ENCODE data around the gene CAMTA1.

Gene CAMTA1

GRCh38 chr1:7220007-7220406, 434.8 kb downstream of the CAMTA1 start:
- no peak overlapping the region for H2AFZ ChIP-seq (ENCODE audit: low read depth, low read length)
- no peak overlapping the region for H3K27ac ChIP-seq (ENCODE audit: low read length)
- H3K36me3 ChIP-seq (ENCODE audit: insufficient read depth, low read length), result no peaks in the 10 kb centered on the region
- no peak overlapping the region for H3K4me3 ChIP-seq (ENCODE audit: low read depth in 1 of 2, low read length in 2 of 2)
- ATAC-seq (ENCODE audit: insufficient read depth, low read depth), result no peak
- no peak overlapping the region for H3K9ac ChIP-seq (ENCODE audit: low read depth, low read length)
- no peaks in the 10 kb centered on the region for H3K79me2 ChIP-seq (ENCODE audit: insufficient read depth, low read length)
- no peak overlapping the region for H3K4me2 ChIP-seq (ENCODE audit: insufficient read depth, low read length)
- no peaks in the 10 kb centered on the region for H3K27me3 ChIP-seq (ENCODE audit: insufficient read depth, low read length, poor library complexity)
- no peaks in the 10 kb centered on the region for H3K4me1 ChIP-seq (ENCODE audit: insufficient read depth, low read length)
- no peaks in the 10 kb centered on the region for H3K9me3 ChIP-seq (ENCODE audit: insufficient read depth, low read length, severe bottlenecking)
- DNase-seq, result no peak
- TF ChIP-seq EZH2 (IDR thresholded peaks at IDR 0.05; ENCODE audit: borderline replicate concordance, low read depth, low read length, severe bottlenecking) (no peak), CTCF (IDR thresholded peaks at IDR 0.05; ENCODE audit: borderline replicate concordance, extremely low read depth, low read length, poor library complexity, severe bottlenecking) (no peak)
- H4K20me1 ChIP-seq (ENCODE audit: insufficient read depth, low read length), result 0 out of 2 replicates have a peak, but pooled peaks cover 3% of the 10 kb centered on the region

GRCh38 chr1:7220712-7221252, 435.5 kb downstream of the CAMTA1 start:
- Histone ChIP-seq H3K4me3 (ENCODE audit: low read depth in 1 of 2, low read length in 2 of 2) (no peak overlapping the region), H3K4me2 (ENCODE audit: insufficient read depth, low read length) (no peak overlapping the region), H3K27ac (ENCODE audit: low read length) (no peak overlapping the region), H3K36me3 (ENCODE audit: insufficient read depth, low read length) (no peaks in the 10 kb centered on the region), H4K20me1 (ENCODE audit: insufficient read depth, low read length) (peaks cover 7% of the 10 kb centered on the region; the same call in 1 of the 2 replicates), H2AFZ (ENCODE audit: low read depth, low read length) (no peak overlapping the region), H3K9me3 (ENCODE audit: insufficient read depth, low read length, severe bottlenecking) (no peaks in the 10 kb centered on the region), H3K27me3 (ENCODE audit: insufficient read depth, low read length, poor library complexity) (no peaks in the 10 kb centered on the region), H3K79me2 (ENCODE audit: insufficient read depth, low read length) (no peaks in the 10 kb centered on the region), H3K9ac (ENCODE audit: low read depth, low read length) (no peak overlapping the region), H3K4me1 (ENCODE audit: insufficient read depth, low read length) (no peaks in the 10 kb centered on the region)
- no peak for ATAC-seq (ENCODE audit: insufficient read depth, low read depth)
- no peak for DNase-seq
- TF ChIP-seq CTCF (IDR thresholded peaks at IDR 0.05; ENCODE audit: borderline replicate concordance, extremely low read depth, low read length, poor library complexity, severe bottlenecking), result no peak
- TF ChIP-seq EZH2 (IDR thresholded peaks at IDR 0.05; ENCODE audit: borderline replicate concordance, low read depth, low read length, severe bottlenecking), result no peak

- Histone ChIP-seq H3K27me3 (ENCODE audit: insufficient read depth, low read length, poor library complexity) (no peaks in the 10 kb centered on the region), H3K27ac (ENCODE audit: low read length) (no peak overlapping the region), H3K9me3 (ENCODE audit: insufficient read depth, low read length, severe bottlenecking) (no peaks in the 10 kb centered on the region), H2AFZ (ENCODE audit: low read depth, low read length) (no peak overlapping the region), H3K79me2 (ENCODE audit: insufficient read depth, low read length) (no peaks in the 10 kb centered on the region), H3K4me2 (ENCODE audit: insufficient read depth, low read length) (no peak overlapping the region), H3K4me1 (ENCODE audit: insufficient read depth, low read length) (no peaks in the 10 kb centered on the region), H3K9ac (ENCODE audit: low read depth, low read length) (no peak overlapping the region), H3K36me3 (ENCODE audit: insufficient read depth, low read length) (no peaks in the 10 kb centered on the region), H3K4me3 (ENCODE audit: low read depth in 1 of 2, low read length in 2 of 2) (no peak overlapping the region), H4K20me1 (ENCODE audit: insufficient read depth, low read length) (peaks cover 8% of the 10 kb centered on the region; the same call in 1 of the 2 replicates)
- TF ChIP-seq CTCF (IDR thresholded peaks at IDR 0.05; ENCODE audit: borderline replicate concordance, extremely low read depth, low read length, poor library complexity, severe bottlenecking) (no peak), EZH2 (IDR thresholded peaks at IDR 0.05; ENCODE audit: borderline replicate concordance, low read depth, low read length, severe bottlenecking) (no peak)
- DNase-seq (no peak), ATAC-seq (ENCODE audit: insufficient read depth, low read depth) (no peak)
These were observed 436.8 kb downstream of the CAMTA1 start for GRCh38 chr1:7221826-7222694.

Measured in DND-41 (cell line).